Measurements from ENCODE around the gene MRNIP. TPM values are rescaled to one million over a fixed set of nuclear protein-coding genes. Genes with fewer than 3 reads are reported as not detected.

MRNIP gene
- polyA plus RNA-seq, 1 donor (not counting 4 experiments of a cell fraction or from before 2014, with no cell fraction given): 14.9 TPM

- FAIRE-seq: no peak
- peaks cover 6% of the 10 kb centered on the region for H4K20me1 ChIP-seq (ENCODE audit: control insufficient read depth, extremely low read depth, insufficient read depth, low read length)
- no peaks in the 10 kb centered on the region for H3K27me3 ChIP-seq (ENCODE audit: control insufficient read depth, extremely low read depth, insufficient read depth, low read length)
- peaks cover 5% of the 10 kb centered on the region for H3K79me2 ChIP-seq (ENCODE audit: control insufficient read depth, insufficient read depth, low read length)
- H3K27ac ChIP-seq (ENCODE audit: control insufficient read depth, insufficient read depth, low read length): no peak overlapping the region
- dilution Hi-C loops (cut with MboI; ENCODE audit: extremely low pct_ligation_motif_present, low sequenced_read_pairs): no loop called here
- H3K4me2 ChIP-seq (ENCODE audit: control insufficient read depth, extremely low read depth, insufficient read depth, low read depth, low read length): no peak overlapping the region
- TF ChIP-seq EZH2 (IDR thresholded peaks at IDR 0.05; ENCODE audit: low read length) (no peak), CTCF (optimal IDR thresholded peaks at IDR 0.05 in 1 of 3, IDR thresholded peaks at IDR 0.05 in 1 of 3, conservative IDR thresholded peaks at IDR 0.05 in 1 of 3; ENCODE audit: extremely low read depth in 1 of 3, insufficient read depth in 2 of 3, low read length in 3 of 3) (no peak)
- DNase-seq (ENCODE audit: low read depth, low spot score): no peak
- no peaks in the 10 kb centered on the region for H3K9me1 ChIP-seq (ENCODE audit: control insufficient read depth, extremely low read depth, insufficient read depth, low read length)
- no peak overlapping the region for H3K9ac ChIP-seq (ENCODE audit: control insufficient read depth, extremely low read depth, insufficient read depth, low read length)
- H3K4me3 ChIP-seq (ENCODE audit: control insufficient read depth in 2 of 3, extremely low read depth in 1 of 3, insufficient read depth in 2 of 3, low read depth in 1 of 3, low read length in 3 of 3): no peak overlapping the region
- H2AFZ ChIP-seq (ENCODE audit: control insufficient read depth, low read length): no peak overlapping the region
- H3K9me3 ChIP-seq (ENCODE audit: control insufficient read depth, low read depth, low read length): no peaks in the 10 kb centered on the region
- peaks cover 27% of the 10 kb centered on the region for H3K4me1 ChIP-seq (ENCODE audit: control insufficient read depth, extremely low read depth, insufficient read depth, low read length)
- H3K36me3 ChIP-seq (ENCODE audit: control insufficient read depth in 2 of 2, extremely low read depth in 1 of 2, insufficient read depth in 2 of 2, low read length in 2 of 2): peaks cover 25 to 35% of the 10 kb centered on the region in 2 experiments
These were observed 60.4 kb downstream of the MRNIP start for GRCh38 chr5:179798144-179798770.

DNA sequence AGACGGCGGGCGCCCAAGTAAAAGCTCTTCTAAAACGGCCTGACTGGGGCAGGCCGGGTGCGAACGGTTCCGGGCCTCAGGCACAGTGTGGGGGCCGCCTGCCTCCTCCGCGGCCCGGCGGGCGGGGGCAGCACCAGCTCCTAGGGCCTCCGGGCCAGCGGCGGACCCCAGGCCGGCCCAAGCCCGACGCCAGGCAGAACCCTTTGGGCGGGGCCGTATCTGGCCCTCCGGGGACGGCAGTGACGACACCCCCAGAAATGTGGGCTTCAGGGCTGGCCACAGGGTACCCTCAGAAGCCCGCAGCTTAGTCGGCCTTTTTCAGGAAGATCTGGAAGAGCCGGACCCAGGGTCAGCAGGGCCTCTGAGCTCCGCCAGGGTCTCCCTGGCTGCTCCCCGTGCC lies 60.9 kb downstream of the MRNIP start:
- Histone ChIP-seq H2AFZ (ENCODE audit: control insufficient read depth, low read length) (no peak overlapping the region), H3K4me1 (ENCODE audit: control insufficient read depth, extremely low read depth, insufficient read depth, low read length) (peaks cover 22% of the 10 kb centered on the region), H3K4me2 (ENCODE audit: control insufficient read depth, extremely low read depth, insufficient read depth, low read depth, low read length) (no peak overlapping the region), H3K9me3 (ENCODE audit: control insufficient read depth, low read depth, low read length) (no peaks in the 10 kb centered on the region), H3K27ac (ENCODE audit: control insufficient read depth, insufficient read depth, low read length) (no peak overlapping the region), H3K79me2 (ENCODE audit: control insufficient read depth, insufficient read depth, low read length) (peaks cover under 1% of the 10 kb centered on the region), H3K27me3 (ENCODE audit: control insufficient read depth, extremely low read depth, insufficient read depth, low read length) (no peaks in the 10 kb centered on the region), H3K36me3 (ENCODE audit: control insufficient read depth in 2 of 2, extremely low read depth in 1 of 2, insufficient read depth in 2 of 2, low read length in 2 of 2) (peaks cover 25 to 33% of the 10 kb centered on the region in 2 experiments), H3K9me1 (ENCODE audit: control insufficient read depth, extremely low read depth, insufficient read depth, low read length) (no peaks in the 10 kb centered on the region), H4K20me1 (ENCODE audit: control insufficient read depth, extremely low read depth, insufficient read depth, low read length) (peaks cover 6% of the 10 kb centered on the region), H3K4me3 (ENCODE audit: control insufficient read depth in 2 of 3, extremely low read depth in 1 of 3, insufficient read depth in 2 of 3, low read depth in 1 of 3, low read length in 3 of 3) (no peak overlapping the region), H3K9ac (ENCODE audit: control insufficient read depth, extremely low read depth, insufficient read depth, low read length) (no peak overlapping the region)
- FAIRE-seq (no peak), DNase-seq (ENCODE audit: low read depth, low spot score) (no peak)
- TF ChIP-seq EZH2 (IDR thresholded peaks at IDR 0.05; ENCODE audit: low read length): no peak
- no peak for TF ChIP-seq CTCF (optimal IDR thresholded peaks at IDR 0.05 in 1 of 3, IDR thresholded peaks at IDR 0.05 in 1 of 3, conservative IDR thresholded peaks at IDR 0.05 in 1 of 3; ENCODE audit: extremely low read depth in 1 of 3, insufficient read depth in 2 of 3, low read length in 3 of 3)
- dilution Hi-C loops (cut with MboI; ENCODE audit: extremely low pct_ligation_motif_present, low sequenced_read_pairs): no loop called here
